Stimulated activated CD8-positive, alpha-beta memory T cell treated with anti-CD3 and anti-CD28 coated beads, Interleukin-4, amount 100 ng/mL, for 24 hours (primary cell): ENCODE results near the gene MTLN.
"Not testable (repeated sequence)": the region's sequence is repeated elsewhere in the genome, so short reads cannot be mapped to it uniquely, and the experiment has no call there.

Experiments used
- DNase-seq: peaks from one replicate; pipeline ENCODE4 v3.0.0-alpha.2; 2020; ENCODE audit warnings: low read depth

Gene MTLN, protein sequence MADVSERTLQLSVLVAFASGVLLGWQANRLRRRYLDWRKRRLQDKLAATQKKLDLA

DNA sequence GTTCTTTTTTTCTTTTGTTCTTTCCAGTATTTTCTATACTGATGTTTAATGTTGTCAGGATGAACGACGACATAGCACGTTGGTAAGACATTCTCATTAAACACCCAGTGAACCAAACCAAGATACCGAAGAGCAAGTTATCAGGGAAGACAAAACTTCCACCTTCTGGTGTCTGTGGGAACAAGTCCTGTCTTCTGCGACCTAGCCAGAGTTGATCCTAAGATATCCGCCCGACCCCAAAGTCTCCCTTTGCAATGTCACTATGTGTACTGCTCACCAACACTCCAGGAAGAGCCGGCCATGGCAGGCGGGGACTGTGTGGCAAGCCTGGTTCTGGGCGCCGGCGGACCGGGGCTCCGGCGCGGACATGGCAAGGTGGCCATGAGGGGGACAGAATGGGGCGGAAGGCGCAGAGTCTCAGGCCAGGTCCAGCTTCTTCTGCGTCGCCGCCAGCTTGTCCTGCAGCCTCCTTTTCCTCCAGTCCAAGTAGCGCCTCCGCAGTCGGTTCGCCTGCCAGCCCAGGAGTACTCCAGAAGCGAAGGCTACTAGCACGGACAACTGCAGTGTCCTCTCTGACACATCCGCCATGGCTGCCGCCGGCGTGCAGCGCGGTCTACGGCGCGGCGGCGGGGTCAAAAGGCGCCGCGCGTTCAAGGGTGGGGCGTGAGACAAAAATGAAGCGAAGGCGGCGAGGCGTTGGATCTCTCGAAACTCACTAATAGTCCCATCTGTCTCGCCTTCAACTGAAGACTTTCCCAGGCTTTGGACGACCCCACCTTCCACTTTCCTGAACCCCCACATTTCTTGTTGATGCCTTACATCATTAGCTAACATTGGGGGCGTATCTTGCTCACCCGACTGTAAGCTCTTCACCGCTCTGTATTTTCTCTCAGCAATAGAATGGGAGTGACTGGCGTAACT, at the start of gene MTLN:
Gene MTLN, minus strand, starts transcription at position 610 of the 921 bp plus-strand sequence. Its CDS starts 22 bp downstream, at position 588.
- peak; percentile 47 for DNase-seq

DNA sequence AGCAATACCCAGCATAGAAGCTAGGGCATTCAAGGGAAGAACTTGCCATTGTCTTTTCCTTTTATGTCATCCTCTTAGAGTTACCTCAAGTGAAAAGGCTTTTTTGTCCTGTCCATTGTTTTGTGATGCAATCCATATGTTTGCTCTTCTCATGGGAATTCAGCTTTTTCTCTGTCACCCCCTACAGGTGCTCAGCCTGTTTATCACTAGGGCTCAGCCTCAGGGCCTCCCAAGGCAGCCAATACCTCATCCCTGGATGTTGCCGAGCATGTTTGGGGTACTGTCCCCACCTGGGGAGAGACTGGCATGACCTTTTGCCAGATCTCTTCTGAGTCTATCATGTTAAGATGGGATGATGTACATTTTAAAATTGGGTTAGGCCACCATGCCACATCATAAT, 49.6 kb upstream of the MTLN start:
- DNase-seq: not testable (repeated sequence)

DNA sequence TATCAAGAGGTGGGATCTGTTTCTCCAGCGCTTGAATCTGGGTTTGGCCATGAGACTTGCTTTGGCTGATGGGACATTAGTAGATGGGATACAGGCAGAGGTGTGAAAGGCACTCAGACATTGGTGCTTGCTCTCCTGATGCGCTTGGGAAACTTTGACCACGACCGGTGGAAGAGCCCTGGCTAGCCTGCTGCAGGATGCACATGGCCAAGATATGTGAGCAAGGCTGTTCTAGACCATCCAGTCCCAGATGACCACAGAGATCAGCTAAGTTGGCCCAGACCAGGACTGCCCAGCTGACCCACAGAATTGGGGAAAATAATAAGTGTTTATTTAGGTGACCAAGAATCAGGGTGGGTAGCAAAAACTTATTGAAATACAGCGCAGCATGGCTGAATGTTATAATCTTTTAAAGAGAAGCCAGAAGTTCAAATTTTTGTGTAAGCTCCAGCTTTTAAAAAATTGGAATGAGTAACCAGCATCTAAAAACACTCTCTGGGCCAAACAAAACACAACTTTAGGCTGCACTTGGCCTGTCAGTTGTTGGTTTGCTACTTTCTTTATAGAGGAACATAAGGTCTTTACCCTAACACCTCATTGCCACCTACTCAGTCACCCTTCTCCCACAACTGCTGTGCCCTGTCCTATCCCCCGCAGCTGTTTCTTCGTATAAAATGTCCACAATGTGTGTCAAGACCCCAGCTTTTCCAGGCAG, 35.9 kb upstream of the MTLN start:
- DNase-seq: not testable (repeated sequence)

DNA sequence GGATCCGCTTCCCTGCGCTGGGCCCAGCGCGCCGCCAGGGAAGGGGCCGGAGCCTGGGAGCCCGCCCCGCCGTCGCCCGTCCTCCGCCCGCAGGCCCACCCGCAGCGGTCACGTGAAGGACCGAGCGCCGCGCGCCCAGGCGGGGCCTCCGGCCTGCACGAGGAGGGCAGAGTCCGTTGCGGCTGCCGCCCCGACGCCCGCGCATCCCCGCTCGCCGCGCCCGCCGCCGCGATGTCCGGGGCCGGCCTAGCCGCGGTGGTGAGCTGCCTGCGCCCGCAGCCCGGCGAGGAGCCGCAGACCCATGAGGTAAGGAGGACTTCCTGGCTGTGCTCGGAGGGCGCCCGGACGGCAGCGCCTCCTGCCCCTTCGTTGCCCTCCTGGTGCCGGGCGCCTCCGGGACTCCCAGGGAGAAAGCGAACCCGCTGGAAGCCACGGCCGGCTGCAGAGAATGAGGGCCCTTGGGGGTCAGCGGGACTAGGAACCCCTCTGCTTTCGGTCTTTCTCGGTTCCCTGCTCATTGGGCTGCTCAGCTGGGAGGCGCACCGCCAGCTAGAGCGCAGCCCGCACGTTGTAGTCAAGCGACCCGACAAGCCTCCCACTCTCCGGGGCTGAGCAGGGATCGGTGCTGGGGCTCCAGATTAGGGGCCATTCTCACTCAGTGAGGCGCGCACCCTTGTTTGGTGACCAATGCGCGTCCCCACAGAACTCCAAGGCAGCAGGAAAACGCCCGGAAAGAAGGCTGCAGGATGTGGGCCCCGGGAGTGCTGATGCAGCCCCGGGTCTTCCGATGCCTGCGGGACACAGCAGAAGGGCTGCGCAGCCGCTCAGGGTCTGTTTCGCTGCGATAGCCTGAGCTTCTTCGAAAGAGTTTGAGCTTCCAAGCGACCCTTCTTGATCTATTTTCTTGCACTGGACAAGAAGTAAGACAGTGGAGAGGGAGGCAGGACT, 33.4 kb upstream of the MTLN start:
- not testable (repeated sequence) for DNase-seq

DNA sequence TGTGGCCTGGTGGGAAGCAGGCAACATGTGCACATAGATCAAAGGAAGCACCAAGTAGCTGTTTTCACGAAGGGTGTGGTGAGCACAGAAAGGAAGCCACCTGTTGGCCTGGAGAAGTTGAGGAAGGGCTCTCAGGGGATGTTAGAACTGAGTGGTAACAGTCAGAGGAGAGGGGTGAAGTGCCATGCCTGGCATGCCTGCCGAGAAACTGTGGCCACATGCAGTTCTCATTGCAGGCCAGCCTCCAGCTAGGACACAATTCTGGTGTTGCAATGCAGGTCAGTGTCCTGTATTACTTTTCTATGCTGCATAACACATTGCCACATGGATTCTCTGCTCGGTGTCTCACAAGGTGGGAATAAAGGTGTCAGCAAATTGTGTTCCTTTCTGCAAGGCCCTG, 30.9 kb upstream of the MTLN start:
- DNase-seq: not testable (repeated sequence)

DNA sequence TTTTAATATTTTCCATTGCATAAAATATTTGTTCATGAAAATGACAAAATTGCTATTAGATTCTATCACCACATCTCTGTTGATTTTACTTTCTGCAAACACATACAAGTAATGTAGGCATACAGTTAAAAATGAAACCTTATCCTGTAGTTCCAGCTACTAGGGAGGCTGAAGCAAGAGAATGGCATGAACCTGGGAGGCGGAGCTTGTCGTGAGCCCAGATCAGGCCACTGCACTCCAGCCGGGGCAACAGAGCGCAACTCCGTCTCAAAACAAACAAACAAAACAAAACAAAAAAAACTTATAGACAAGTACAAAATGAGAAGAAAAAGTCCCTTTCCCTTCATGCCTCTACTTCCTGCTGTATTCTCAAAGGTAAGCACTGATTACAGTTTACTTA, 22.2 kb upstream of the MTLN start:
- not testable (repeated sequence) for DNase-seq

DNA sequence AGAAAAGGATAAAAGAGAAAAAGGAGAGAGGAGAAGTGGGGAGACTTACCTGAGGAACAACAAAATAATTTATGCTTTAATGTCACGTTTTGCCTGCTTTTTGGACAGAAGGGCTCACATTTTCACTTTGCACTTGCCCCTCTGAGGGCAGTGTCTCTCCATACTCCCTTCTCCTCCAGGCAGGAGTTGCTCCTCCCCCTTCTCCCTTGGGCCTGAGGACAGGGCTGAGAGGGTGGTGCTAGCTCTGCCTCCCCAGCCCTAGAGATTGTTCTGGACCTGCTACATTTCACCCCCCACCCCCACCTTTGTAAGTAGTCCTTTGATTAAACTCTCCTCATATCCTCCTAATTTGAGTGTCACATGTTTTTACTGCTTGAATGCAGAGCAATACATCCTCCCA, 17.5 kb upstream of the MTLN start:
- not testable (repeated sequence) for DNase-seq

DNA sequence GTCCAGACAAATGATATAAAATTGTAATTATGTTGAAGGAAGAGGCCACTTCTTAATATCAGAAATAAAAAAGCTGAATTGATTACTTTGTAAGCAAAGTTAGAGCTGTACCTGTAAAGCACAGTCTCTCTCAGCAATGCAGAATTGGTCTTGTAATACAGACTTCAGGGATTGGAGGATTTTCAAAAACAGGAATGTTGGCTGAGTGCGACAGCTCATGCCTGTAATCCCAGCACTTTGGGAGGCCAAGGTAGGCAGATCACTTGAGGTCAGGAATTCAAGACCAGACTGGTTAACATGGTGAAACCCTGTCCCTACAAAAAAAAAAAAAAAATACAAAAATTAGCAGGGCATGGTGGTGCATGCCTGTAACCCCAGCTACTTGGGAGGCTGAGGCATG, 10.3 kb upstream of the MTLN start:
- DNase-seq: not testable (repeated sequence)

DNA sequence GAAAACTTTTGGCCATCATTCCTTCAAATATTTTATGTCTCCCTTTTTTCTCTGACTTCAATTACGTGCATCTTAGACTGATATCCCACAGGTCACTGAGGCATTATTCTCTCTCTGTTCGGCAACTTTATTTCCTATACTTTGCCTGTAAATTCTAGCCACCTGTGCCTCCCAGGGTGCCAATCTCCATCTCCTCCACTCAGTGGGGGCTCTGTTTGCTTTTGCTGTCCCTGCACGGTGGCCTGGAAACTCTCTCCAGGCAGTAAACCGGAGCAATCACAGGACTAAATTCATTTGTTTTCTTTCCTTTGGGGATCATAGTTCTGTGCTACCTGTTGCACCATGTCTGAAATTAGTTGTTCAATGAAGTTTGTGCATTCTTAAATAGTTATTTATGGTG, 9.6 kb upstream of the MTLN start:
- no peak for DNase-seq

DNA sequence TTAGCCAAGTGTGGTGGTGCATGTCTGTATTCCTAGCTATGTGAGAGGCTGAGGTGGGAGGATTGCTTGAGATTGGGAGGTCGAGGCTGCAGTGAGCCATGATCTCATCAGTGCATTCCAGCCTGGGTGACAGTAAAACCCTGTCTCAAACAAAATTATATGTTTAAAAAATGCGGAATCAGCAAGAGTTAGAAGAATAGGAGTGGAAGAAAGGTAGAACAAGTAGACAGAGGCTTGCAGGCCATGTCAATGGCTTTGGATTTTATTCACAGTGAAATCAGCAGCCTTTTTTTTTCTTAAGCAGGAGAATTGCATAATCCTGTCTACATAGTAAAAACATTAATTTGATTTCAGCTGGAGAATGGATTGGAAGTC, 7.8 kb upstream of the MTLN start:
- DNase-seq: no peak

DNA sequence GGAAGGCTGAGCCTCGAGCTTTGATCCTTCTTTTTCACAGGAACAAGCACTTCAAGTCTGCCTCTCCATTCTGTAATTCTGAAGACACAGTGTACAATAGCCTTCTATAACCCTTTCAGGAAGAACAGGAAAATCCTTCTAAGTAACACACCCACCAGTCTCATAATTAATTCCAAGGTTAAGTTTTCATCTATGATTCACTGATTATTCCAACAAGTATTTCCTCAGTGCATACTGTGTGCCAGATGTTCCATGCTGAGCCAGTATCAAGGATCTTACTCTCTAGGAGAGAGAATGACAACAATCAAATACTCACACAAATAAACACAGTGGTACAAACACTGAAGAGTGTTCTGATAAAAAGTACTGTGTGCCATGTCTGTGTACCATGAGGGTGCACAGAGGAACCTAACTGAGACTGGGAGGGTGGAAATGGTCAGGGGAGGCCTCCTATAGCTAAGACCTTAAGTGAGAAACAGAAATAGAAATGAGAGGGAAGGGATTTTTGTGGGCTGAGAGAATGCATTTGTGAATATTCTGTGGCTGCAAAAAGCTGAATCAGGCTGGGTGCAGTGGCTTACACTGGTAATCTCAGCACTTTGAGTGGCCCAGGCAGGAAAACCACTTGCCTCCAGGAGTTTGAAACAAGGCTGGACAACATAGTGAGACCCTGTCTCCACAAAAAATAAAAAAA, 7.3 kb upstream of the MTLN start:
- DNase-seq: no peak

DNA sequence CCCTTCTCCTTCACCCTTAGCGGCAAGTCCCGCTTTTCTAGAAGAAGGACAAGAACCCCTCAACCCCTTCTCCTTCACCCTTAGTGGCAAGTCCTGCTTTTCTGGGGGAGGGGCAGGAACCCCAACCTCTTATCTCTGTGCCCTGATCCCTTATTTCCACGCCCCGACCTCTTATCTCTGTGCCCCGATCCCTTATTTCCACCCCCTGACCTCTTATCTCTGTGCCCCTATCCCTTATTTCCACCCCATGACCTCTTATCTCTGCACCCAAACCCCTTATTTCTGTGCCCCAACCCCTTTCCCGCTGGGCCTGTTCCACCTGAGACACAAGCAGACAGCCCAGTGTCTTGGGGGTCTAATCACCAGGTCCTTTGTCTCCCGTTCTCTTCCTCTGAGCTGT, 6.5 kb upstream of the MTLN start:
- DNase-seq: not testable (repeated sequence)

DNA sequence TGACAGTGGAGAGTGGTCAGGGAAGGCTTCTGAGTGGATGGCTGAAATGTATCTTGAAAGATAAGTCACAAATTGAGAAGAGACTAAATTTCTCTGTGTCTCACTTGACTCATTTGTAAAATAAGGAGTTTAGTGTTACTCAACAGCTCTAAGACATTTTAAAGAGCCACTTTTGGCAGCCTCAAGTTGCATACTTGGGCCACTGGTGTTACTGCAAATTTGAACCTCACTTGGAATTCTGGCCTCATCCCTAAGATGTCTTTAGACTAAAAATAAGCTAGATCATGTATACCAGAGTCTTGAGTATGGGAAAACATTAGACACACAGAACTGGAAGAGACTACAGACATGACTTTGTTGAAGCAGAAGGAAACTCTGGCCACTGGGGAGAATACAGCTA, 4.5 kb upstream of the MTLN start:
- DNase-seq: no peak

DNA sequence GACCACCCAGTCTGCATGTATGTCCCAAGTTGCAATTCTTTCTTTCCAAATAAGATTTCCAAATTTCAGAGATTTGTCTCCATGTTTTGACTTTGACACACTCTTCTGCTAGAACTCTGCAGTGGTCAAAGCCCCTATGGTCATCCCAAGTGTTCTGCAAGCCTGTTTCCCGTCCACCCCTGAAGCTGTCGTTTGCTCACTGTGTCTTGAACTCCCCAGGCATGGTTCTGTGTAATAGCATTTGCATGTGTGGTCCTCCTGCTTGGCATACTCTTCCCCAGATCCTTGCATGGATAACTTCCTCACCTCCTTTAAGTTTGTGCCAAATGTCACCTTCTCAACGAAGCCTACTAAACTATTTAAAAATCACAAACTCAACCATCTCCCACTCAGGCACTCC, 3.9 kb upstream of the MTLN start:
- no peak for DNase-seq

DNA sequence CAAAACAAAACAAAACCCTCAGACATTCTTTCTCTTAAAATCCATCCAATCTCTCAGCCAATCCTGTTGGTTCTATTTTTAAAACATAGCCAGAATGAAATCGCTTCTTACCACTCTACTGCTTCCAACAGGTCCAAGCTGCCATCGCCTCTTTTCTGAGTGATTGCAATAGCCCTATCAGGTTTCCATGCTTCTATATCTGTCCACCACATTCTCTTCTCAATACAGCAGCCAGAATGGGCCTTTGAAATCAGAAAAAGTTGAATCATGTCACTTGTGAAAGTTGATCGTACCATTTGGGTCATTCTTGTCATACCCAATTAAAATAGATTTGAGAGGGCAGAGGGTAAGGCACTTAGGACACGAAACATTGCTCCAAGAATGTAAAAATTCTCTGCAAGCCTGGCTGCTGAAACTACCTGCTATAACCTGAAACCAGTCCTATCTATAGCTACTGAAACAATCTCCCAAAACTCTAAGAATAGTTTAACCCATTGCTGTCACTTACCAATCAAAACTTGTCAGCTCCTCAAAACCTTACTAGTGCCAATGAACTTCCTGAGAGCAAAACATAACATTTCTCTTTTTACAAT, 3.3 kb upstream of the MTLN start:
- no peak for DNase-seq

DNA sequence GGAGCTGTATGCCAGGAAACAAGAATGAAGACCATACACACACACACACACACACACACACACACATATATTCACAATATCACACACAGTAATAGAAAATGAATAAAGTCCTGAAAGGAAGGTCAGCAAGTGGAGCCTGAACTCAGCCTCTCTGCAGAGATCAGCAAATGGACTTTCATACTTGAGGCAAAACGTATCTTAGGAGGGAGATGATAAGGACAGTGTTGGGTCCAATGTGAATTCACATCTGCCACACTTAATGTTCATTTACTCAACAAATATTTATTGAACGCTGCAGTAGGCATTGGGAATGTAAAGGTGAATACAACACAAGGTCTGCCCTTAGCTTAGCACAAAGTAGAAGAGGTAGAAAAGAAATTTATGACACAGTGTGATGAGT, 2.7 kb upstream of the MTLN start:
- DNase-seq: no peak

DNA sequence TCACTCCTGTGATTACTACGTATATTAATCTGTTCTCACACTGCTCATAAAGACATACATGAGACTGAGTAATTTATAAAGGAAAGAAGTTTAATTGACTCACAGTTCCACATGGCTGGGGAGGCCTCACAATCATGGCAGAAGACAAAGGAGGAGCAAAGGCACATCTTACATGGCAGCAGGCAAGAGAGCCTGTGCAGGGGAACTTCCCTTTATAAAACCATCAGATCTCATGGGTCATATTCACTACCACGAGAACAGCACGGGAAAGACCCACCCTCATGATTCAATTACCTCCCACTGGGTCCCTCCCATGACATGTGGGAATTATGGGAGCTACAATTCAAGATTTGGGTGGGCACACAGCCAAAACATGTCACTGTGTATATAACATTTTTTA, 1.2 kb upstream of the MTLN start:
- DNase-seq: not testable (repeated sequence)

DNA sequence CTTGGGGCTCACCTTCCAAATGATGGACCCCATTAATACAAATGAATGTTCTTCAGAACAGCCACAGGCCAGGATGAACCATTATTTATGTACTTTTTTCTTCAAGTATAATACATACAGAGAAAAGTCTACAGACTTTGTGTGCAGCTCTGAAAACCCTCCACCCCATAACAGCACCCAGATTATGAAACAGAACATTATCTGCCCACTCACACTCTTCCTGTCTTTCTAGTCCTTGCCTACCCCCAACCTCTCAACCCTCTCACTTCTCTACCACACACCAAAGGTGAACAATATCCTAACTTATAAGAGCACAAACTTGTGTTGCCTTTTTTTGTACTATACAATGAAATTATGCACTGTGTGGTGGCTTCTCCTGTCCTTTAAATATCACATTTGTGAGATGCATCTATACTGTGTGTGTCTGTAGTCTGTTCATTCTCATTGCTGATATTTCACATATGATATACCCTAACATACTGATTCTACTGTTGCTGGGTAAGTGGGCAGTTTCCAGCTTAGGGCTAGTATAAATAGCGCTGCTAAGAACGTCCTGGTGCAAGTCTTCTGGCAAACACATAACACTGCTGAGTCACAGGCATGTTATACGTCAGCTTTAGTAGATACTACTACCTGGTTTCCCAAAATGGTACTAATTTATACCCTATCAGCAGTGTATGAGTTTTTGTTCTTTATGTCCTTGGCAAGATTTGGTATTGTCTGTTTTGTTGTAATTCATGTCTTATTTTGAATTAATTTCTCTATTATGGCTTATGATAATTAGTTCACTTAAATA, 6.5 kb downstream of the MTLN start:
- no peak for DNase-seq

DNA sequence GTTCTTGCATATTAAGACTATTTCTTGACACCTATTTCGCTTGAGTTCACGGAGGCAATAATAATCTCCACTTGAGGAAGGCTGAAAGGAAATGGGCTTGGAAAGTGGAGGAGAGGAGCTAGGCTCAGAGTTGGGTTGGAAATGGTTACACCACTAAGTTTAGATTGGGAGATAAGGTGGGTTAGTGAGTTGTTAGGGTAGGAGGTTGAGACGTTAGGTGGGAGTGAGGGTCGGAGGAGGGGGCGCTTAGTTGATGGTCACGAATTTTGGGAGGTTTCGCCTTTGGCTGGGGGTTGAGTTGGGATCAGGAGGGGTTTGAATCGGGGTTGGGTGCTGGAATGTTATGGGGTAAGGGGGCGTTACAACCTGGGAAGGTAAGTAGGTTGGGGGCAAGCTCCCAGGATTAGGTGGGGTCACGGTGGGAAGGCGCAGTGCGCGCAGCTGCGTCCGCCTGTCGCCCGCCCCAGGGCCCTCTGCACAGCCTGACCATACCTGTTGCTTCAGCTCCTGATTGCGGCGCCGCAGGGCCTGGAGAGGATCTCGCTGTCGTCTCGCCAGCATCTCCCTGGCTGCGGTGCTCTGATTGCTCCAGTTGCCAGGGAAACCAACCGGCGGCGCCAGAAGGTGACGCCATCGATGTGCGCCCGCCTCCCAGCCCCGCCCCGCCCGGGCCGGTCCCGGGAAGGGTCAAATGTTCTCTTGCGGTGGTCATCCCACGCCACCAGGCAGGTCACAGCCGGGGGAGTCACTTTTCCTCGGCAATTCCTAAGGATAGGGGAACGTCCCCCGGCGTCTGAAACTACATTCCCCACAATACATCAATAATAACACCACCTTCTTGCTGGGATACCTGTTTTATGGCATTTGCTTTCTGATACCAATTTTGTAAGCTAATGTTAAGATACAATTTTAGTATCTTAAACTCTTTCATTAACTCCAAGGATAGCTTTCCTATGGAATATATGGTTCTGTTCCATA, 7.7 kb downstream of the MTLN start, which contains the start of gene NPHP1:
Gene NPHP1, minus strand, starts transcription at position 606 of the 978 bp plus-strand sequence. Its CDS starts 45 bp downstream, at position 561.
- peak; percentile 77 for DNase-seq
